ENCODE measurements around the gene ABCA8. TPM values are rescaled to one million over a fixed set of nuclear protein-coding genes. Genes with fewer than 3 reads are reported as not detected.

The ABCA8 gene
- total and polyA plus RNA-seq, 2 of the 8 experiments (the other 6 are each of a cell fraction or from before 2014, with no cell fraction given): not detected

- CTCF ChIA-PET (ENCODE audit: partially characterized antibody): interaction anchor here (0.5 to 0.8 kb wide), 2 partner anchors 42 to 488 kb away, joined by 3 read pairs; no protein-coding TSS in a partner anchor
- Histone ChIP-seq H4K5ac (ENCODE audit: insufficient read length, low read depth, low read length) (no peak overlapping the region), H3K4me2 (ENCODE audit: insufficient read depth in 1 of 2, low read depth in 2 of 2, low read length in 2 of 2) (no peak overlapping the region), H2BK5ac (ENCODE audit: low read depth, low read length) (no peak overlapping the region), H3K79me2 (ENCODE audit: control insufficient read depth in 1 of 2, insufficient read depth in 2 of 2, low read length in 2 of 2) (no peaks in the 10 kb centered on the region), H2BK120ac (replicated peaks; ENCODE audit: low read depth, low read length) (no peak overlapping the region), H2BK12ac (ENCODE audit: low read depth, low read length) (no peak overlapping the region), H2BK15ac (ENCODE audit: low read length) (no peak overlapping the region), H3K36me3 (ENCODE audit: control insufficient read depth in 2 of 4, insufficient read depth in 4 of 4, low read length in 3 of 4) (no peaks in the 10 kb centered on the region), H3K27me3 (replicated peaks in 1 of 4; ENCODE audit: control insufficient read depth in 3 of 4, extremely low read depth in 1 of 4, insufficient read depth in 3 of 4, low read length in 3 of 4) (no peaks in the 10 kb centered on the region), H3K79me1 (ENCODE audit: low read depth, low read length) (no peaks in the 10 kb centered on the region), H3K9me3 (ENCODE audit: insufficient read depth in 2 of 2, low read depth in 1 of 2, low read length in 1 of 2) (no peaks in the 10 kb centered on the region), H4K8ac (ENCODE audit: extremely low read depth, insufficient read depth, low read length) (no peak overlapping the region), H3K56ac (replicated peaks; ENCODE audit: insufficient read length, low read depth, low read length) (no peak overlapping the region), H3K23ac (ENCODE audit: insufficient read length) (no peak overlapping the region), H3K4me1 (replicated peaks in 1 of 4; ENCODE audit: control insufficient read depth in 3 of 4, insufficient read depth in 4 of 4, low read length in 3 of 4) (no peaks in the 10 kb centered on the region), H3K14ac (ENCODE audit: insufficient read length) (no peak overlapping the region), H3K9ac (replicated peaks in 1 of 4; ENCODE audit: extremely low read depth in 1 of 4, low read depth in 3 of 4, low read length in 3 of 4) (no peak overlapping the region), H4K91ac (replicated peaks; ENCODE audit: insufficient read length, low read length) (no peak overlapping the region), H2AFZ (ENCODE audit: low read length) (no peak overlapping the region), H3K27ac (ENCODE audit: low read depth, low read length) (no peak overlapping the region), H3K4ac (replicated peaks; ENCODE audit: insufficient read length, low read depth, low read length) (no peak overlapping the region), H3K18ac (ENCODE audit: extremely low read depth, low read length) (no peak overlapping the region), H3K23me2 (ENCODE audit: low read depth, low read length) (no peaks in the 10 kb centered on the region), H3K4me3 (ENCODE audit: extremely low read depth in 1 of 4, insufficient read depth in 2 of 4, low read depth in 3 of 4, low read length in 4 of 4) (no peak overlapping the region), H2BK20ac (ENCODE audit: low read length) (no peak overlapping the region), H4K20me1 (replicated peaks in 1 of 2; ENCODE audit: control insufficient read depth in 1 of 2, insufficient read depth in 2 of 2, low read length in 2 of 2) (no peaks in the 10 kb centered on the region), H2AK5ac (ENCODE audit: low read depth, low read length) (no peak overlapping the region)
- DNase-seq (ENCODE audit: low read depth in 1 of 2, low spot score in 2 of 2): no peak
- POLR2A ChIA-PET (ENCODE audit: partially characterized antibody): no interaction called here
- FAIRE-seq: no peak
- WGBS, 2 experiments (ENCODE audit: extremely low coverage in 1 of 2, insufficient coverage in 1 of 2, insufficient read length in 1 of 2, insufficient replicate concordance in 2 of 2, low coverage in 1 of 2, low lambda C conversion rate in 2 of 2, missing lambda C conversion rate in 1 of 2): 95% methylated on average over 4 of the region's 4 CpGs; no CpG with 5 or more reads in 1 of the 2 experiments
- TF ChIP-seq EGR1 (IDR thresholded peaks at IDR 0.05; ENCODE audit: borderline replicate concordance, low read depth, low read length) (no peak), ZNF274 (IDR thresholded peaks at IDR 0.05; ENCODE audit: borderline replicate concordance, extremely low read depth, low read length) (no peak), YY1 (IDR thresholded peaks at IDR 0.05; ENCODE audit: low read depth, low read length) (no peak), NANOG (IDR thresholded peaks at IDR 0.05; ENCODE audit: insufficient read depth, low read depth, low read length, poor library complexity, severe bottlenecking) (no peak), KDM1A (IDR thresholded peaks at IDR 0.05; ENCODE audit: borderline replicate concordance, low read length) (no peak), SIN3A (conservative IDR thresholded peaks at IDR 0.05 in 1 of 2, IDR thresholded peaks at IDR 0.05 in 1 of 2; ENCODE audit: low read depth in 1 of 2, low read length in 2 of 2) (no peak), MAFK (IDR thresholded peaks at IDR 0.05; ENCODE audit: low read depth, low read length) (no peak), RAD21 (IDR thresholded peaks at IDR 0.05 in 1 of 2, conservative IDR thresholded peaks at IDR 0.05 in 1 of 2; ENCODE audit: low read depth in 2 of 2, low read length in 2 of 2) (no peak), SAP30 (IDR thresholded peaks at IDR 0.05; ENCODE audit: insufficient read depth, insufficient replicate concordance, low read length) (no peak), JUN (IDR thresholded peaks at IDR 0.05; ENCODE audit: low read depth, low read length) (no peak)
- TF ChIP-seq, protein P1, sequence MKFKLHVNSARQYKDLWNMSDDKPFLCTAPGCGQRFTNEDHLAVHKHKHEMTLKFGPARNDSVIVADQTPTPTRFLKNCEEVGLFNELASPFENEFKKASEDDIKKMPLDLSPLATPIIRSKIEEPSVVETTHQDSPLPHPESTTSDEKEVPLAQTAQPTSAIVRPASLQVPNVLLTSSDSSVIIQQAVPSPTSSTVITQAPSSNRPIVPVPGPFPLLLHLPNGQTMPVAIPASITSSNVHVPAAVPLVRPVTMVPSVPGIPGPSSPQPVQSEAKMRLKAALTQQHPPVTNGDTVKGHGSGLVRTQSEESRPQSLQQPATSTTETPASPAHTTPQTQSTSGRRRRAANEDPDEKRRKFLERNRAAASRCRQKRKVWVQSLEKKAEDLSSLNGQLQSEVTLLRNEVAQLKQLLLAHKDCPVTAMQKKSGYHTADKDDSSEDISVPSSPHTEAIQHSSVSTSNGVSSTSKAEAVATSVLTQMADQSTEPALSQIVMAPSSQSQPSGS (IDR thresholded peaks at IDR 0.05; ENCODE audit: low read length): no peak
Observed at GRCh38 chr17:68953340-68953997, 1.7 kb downstream of the ABCA8 start.
